HCT116 (cell line): ENCODE results near the gene RNF183. TPM values are rescaled to one million over a fixed set of nuclear protein-coding genes. Genes with fewer than 3 reads are reported as not detected.

Experiments
- ATAC-seq: fragments of 200-7000 bp; cut with Tn5 transposase; 2 replicates; pipeline ENCODE4 v1.9.1; 2020; ENCODE audit warnings: mild to moderate bottlenecking, moderate library complexity
- Bru-seq: library from RNA; stranded (reverse); fragments of 400-500 nt; gene quantifications from one replicate; lab custom pipeline; 2021; lab: Mats Ljungman, UMichigan
- BruChase-seq, 2 experiments: library from RNA; stranded (reverse); fragments of 400-500 nt; gene quantifications; one replicate each; lab custom pipeline; 2021; lab: Mats Ljungman, UMichigan
- BruUV-seq: library from RNA; stranded (reverse); fragments of 400-500 nt; replicated peaks from 2 replicates; lab custom pipeline; 2021; lab: Mats Ljungman, UMichigan
- CTCF ChIA-PET: fragments of 300-600 bp; sonication (Branson Sonifier 250); formaldehyde crosslinking; loops from one replicate; lab custom pipeline; 2021; ENCODE audit warnings: antibody characterized with exemption; lab: Charles Lee
- POLR2A ChIA-PET: fragments of 300-600, 350-600 bp; sonication (Branson Sonifier 250); formaldehyde crosslinking; loops from one replicate; lab custom pipeline; 2021; ENCODE audit warnings: antibody characterized with exemption; lab: Charles Lee
- RAD21 ChIA-PET, 2 experiments: fragments of 300-600 bp; sonication (Branson Sonifier 250); formaldehyde crosslinking; loops; one replicate each; lab custom pipeline; 2023; ENCODE audit warnings: low total read pairs in 2 of 2; ENCODE audit not compliant: uncharacterized antibody in 2 of 2, unreplicated experiment in 2 of 2, low non-redundant PET in 1 of 2; lab: Charles Lee
- DNase-seq: peaks from one replicate; pipeline ENCODE4 v3.0.0-alpha.2; 2010; ENCODE audit warnings: low read depth, low spot score
- H2AFZ ChIP-seq: fragments of 200-600 bp; shearing (Covaris generic), sonication (generic); 2 replicates; pipeline ENCODE4 v1.6.1; 2017; ENCODE audit warnings: low read depth, mixed run types, mixed read lengths, antibody characterized with exemption, low read length; ENCODE audit not compliant: poor library complexity, severe bottlenecking
- H3K27ac ChIP-seq: 2 replicates; pipeline ENCODE4 v1.5.1; 2012; ENCODE audit warnings: low read depth, low read length
- H3K27me3 ChIP-seq: fragments of 200-600 bp; sonication (generic); 2 replicates; pipeline ENCODE4 v1.6.1; 2016; ENCODE audit warnings: mixed run types, low read length, mixed read lengths; ENCODE audit not compliant: insufficient read depth
- H3K36me3 ChIP-seq, 2 experiments: fragments of 200-500 bp in 1 of 2; fragments of 200-600 bp in 1 of 2; sonication (Bioruptor generic) in 1 of 2; sonication (generic) in 1 of 2; 2 replicates each; pipeline versions ENCODE4 v1.5.1 to v1.6.1; 2014 to 2016; ENCODE audit warnings: low read length in 2 of 2, inconsistent platforms in 1 of 2, mixed read lengths in 1 of 2, mixed run types in 1 of 2; ENCODE audit not compliant: insufficient read depth in 2 of 2, control insufficient read depth in 1 of 2
- H3K4me1 ChIP-seq, 2 experiments: fragments of 200-600 bp in 1 of 2; sonication (generic) in 1 of 2; 2 replicates each; pipeline versions ENCODE4 v1.5.1 to v1.6.1; 2012 to 2017; ENCODE audit warnings: low read length in 2 of 2, inconsistent platforms in 1 of 2, mild to moderate bottlenecking in 1 of 2, mixed read lengths in 1 of 2, mixed run types in 1 of 2, moderate library complexity in 1 of 2; ENCODE audit not compliant: insufficient read depth in 2 of 2, control insufficient read depth in 1 of 2
- H3K4me2 ChIP-seq: fragments of 200-600 bp; sonication (generic); 2 replicates; pipeline ENCODE4 v1.6.1; 2017; ENCODE audit warnings: mixed run types, low read length, mixed read lengths
- H3K4me3 ChIP-seq, 2 experiments: fragments of 200-600 bp in 1 of 2; sonication (generic) in 1 of 2; replicated peaks in 1 of 2; 2 replicates each; pipeline ENCODE4 v1.5.1; 2011 to 2016; ENCODE audit warnings: low read length in 2 of 2, control low read depth in 1 of 2, low read depth in 1 of 2, mild to moderate bottlenecking in 1 of 2, mixed read lengths in 1 of 2, mixed run types in 1 of 2
- H3K79me2 ChIP-seq: fragments of 200-600 bp; sonication (generic); 2 replicates; pipeline ENCODE4 v1.6.1; 2017; ENCODE audit warnings: mild to moderate bottlenecking, mixed run types, low read length, moderate library complexity, mixed read lengths; ENCODE audit not compliant: insufficient read depth
- H3K9ac ChIP-seq: fragments of 200-600 bp; sonication (generic); 2 replicates; pipeline ENCODE4 v1.6.1; 2016; ENCODE audit warnings: low read length, mixed read lengths
- H3K9me2 ChIP-seq: fragments of 200-600 bp; sonication (generic), shearing (Covaris generic); 2 replicates; pipeline ENCODE4 v1.6.1; 2017; ENCODE audit warnings: mixed run types, mild to moderate bottlenecking, moderate library complexity; ENCODE audit not compliant: insufficient read depth
- H3K9me3 ChIP-seq, 2 experiments: fragments of 200-500 bp in 1 of 2; fragments of 200-600 bp in 1 of 2; sonication (Bioruptor generic) in 1 of 2; sonication (generic) in 1 of 2; 2 replicates each; pipeline ENCODE4 v1.6.1; 2014 to 2017; ENCODE audit warnings: low read length in 2 of 2, mixed read lengths in 2 of 2, inconsistent platforms in 1 of 2, low read depth in 1 of 2, mild to moderate bottlenecking in 1 of 2, mixed run types in 1 of 2, moderate library complexity in 1 of 2; ENCODE audit not compliant: control insufficient read depth in 1 of 2, insufficient read depth in 1 of 2
- H4K20me1 ChIP-seq: fragments of 200-600 bp; sonication (generic), shearing (Covaris generic); 2 replicates; pipeline ENCODE4 v1.6.1; 2017; ENCODE audit warnings: mixed run types, mild to moderate bottlenecking, moderate library complexity; ENCODE audit not compliant: insufficient read depth
- EGR1 ChIP-seq: IDR thresholded peaks from 2 replicates; pipeline ENCODE4 v1.6.1; 2012; ENCODE audit warnings: low read depth
- ELF1 ChIP-seq: IDR thresholded peaks from 2 replicates; pipeline ENCODE4 v1.6.1; 2012; ENCODE audit warnings: low read depth, borderline replicate concordance
- POLR2A ChIP-seq: IDR thresholded peaks from 2 replicates; pipeline ENCODE4 v1.7.0; 2011; ENCODE audit warnings: borderline replicate concordance; ENCODE audit not compliant: insufficient read depth, insufficient read length; ENCODE audit errors: extremely low read depth
- RAD21 ChIP-seq: IDR thresholded peaks from 2 replicates; pipeline ENCODE4 v1.6.1; 2012; ENCODE audit warnings: low read depth, mild to moderate bottlenecking
- YY1 ChIP-seq: IDR thresholded peaks from 2 replicates; pipeline ENCODE4 v1.6.1; 2011; ENCODE audit warnings: low read length, low read depth, moderate library complexity, mild to moderate bottlenecking; ENCODE audit not compliant: insufficient replicate concordance; ENCODE audit errors: extremely low read depth
- intact Hi-C: fragments of 100-400 bp; cut with micrococcal nuclease; formaldehyde crosslinking; loops from 2 replicates; pipeline ENCODE4 v1.10.0; 2022
- long read RNA-seq: library from polyadenylated mRNA; unstranded; transcript quantifications from one replicate; pipeline ENCODE4 v2.0.0, GENCODE V29; 2021; ENCODE audit not compliant: unreplicated experiment
- polyA plus RNA-seq: library from polyadenylated mRNA; unstranded; fragments of >200 nt; gene quantifications from 2 replicates; pipeline ENCODE4 v1.2.1, GENCODE V29; 2012; ENCODE audit warnings: missing spikeins
- total RNA-seq: library from RNA; stranded (reverse); gene quantifications from one replicate; pipeline ENCODE4 v1.2.1, GENCODE V29; 2021; ENCODE audit not compliant: unreplicated experiment
- TF ChIP-seq, protein P1 (sequence below): IDR thresholded peaks from 2 replicates; pipeline ENCODE4 v1.6.1; 2012
- TF ChIP-seq, protein P2 (sequence below): IDR thresholded peaks from 2 replicates; pipeline ENCODE4 v1.6.1; 2012
- TF ChIP-seq, protein P3 (sequence below): IDR thresholded peaks from 2 replicates; pipeline ENCODE4 v1.6.1; 2011; ENCODE audit warnings: mild to moderate bottlenecking, low read length, moderate library complexity; ENCODE audit not compliant: insufficient replicate concordance; ENCODE audit errors: extremely low read depth

Gene RNF183, protein sequence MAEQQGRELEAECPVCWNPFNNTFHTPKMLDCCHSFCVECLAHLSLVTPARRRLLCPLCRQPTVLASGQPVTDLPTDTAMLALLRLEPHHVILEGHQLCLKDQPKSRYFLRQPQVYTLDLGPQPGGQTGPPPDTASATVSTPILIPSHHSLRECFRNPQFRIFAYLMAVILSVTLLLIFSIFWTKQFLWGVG
- 0.12 TPM for total RNA-seq
- polyA plus RNA-seq = 0.17 and 0.41 TPM in 2 replicates
- Bru-seq, nascent RNA = percentile 20 among the genes with signal in this experiment
- percentile 14 among the genes with signal in this experiment for BruChase-seq, experiment 1, labeled RNA remaining after a 6-hour chase
- BruChase-seq, experiment 2, labeled RNA remaining after a 2-hour chase = percentile 32 among the genes with signal in this experiment
- long read RNA-seq = 0 reads

DNA sequence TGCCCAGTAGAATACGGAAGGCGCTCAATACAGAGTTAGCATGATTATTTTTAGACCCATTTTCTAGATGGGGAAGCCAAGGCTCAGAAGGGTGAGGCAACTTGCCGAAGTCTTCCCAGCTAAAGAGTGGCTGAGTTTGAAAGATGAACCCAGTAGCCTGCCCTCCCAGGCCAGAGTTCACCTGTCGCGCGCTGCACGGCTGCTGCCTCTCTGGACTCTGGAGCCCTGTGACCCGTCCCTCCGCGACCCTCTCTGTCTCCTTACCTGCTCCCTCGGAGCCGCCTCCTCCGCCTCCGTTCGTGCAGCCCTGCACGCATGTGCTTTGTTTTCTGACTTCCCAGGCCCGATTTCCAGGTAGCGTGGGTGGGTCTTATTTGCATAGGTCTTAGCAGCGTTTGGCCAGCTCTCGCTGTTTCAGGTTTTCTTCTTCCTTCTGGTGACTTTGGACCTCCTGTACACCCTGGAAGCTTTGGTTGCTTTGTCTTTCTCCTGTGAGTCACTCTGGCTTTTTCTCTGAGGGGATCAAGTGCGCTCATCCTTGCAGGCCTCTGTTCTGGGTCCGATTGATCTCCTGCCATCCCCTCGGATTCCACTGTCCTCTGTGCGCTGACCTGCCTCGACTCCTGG is at the start of gene RNF183:
Gene RNF183 (minus strand): TSS at position 585 of the 627 bp plus-strand sequence. CDS start 5,192 bp downstream, outside the sequence.
- no peaks in the 10 kb centered on the region for H3K9me3 ChIP-seq
- CTCF ChIA-PET = no interaction called here
- no TSS peak for BruUV-seq
- H2AFZ ChIP-seq = no peak within 1 kb of the TSS
- H3K9ac ChIP-seq = no peak within 1 kb of the TSS
- no peaks in the 10 kb centered on the region for H3K4me1 ChIP-seq
- H3K79me2 ChIP-seq = no peaks in the 10 kb centered on the region
- RAD21 ChIA-PET = no interaction called here
- H3K9me2 ChIP-seq = no peaks in the 10 kb centered on the region
- intact Hi-C loops = loop anchor here (10.0 kb wide), 1 partner anchor 352 kb away; no protein-coding TSS in a partner anchor
- no peak within 1 kb of the TSS for H3K4me2 ChIP-seq
- POLR2A ChIA-PET = no interaction called here
- no peak for TF ChIP-seq EGR1
- TF ChIP-seq, protein P1, sequence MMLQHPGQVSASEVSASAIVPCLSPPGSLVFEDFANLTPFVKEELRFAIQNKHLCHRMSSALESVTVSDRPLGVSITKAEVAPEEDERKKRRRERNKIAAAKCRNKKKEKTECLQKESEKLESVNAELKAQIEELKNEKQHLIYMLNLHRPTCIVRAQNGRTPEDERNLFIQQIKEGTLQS = no peak
- no peak for TF ChIP-seq RAD21
- TF ChIP-seq, protein P2, sequence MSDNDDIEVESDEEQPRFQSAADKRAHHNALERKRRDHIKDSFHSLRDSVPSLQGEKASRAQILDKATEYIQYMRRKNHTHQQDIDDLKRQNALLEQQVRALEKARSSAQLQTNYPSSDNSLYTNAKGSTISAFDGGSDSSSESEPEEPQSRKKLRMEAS = no peak
- TF ChIP-seq ELF1 = no peak
- TF ChIP-seq, protein P3, sequence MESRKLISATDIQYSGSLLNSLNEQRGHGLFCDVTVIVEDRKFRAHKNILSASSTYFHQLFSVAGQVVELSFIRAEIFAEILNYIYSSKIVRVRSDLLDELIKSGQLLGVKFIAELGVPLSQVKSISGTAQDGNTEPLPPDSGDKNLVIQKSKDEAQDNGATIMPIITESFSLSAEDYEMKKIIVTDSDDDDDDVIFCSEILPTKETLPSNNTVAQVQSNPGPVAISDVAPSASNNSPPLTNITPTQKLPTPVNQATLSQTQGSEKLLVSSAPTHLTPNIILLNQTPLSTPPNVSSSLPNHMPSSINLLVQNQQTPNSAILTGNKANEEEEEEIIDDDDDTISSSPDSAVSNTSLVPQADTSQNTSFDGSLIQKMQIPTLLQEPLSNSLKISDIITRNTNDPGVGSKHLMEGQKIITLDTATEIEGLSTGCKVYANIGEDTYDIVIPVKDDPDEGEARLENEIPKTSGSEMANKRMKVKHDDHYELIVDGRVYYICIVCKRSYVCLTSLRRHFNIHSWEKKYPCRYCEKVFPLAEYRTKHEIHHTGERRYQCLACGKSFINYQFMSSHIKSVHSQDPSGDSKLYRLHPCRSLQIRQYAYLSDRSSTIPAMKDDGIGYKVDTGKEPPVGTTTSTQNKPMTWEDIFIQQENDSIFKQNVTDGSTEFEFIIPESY = no peak
- no peak for TF ChIP-seq POLR2A
- TF ChIP-seq YY1 = no peak
- TF ChIP-seq, all 23 proteins: peak for 0
- H3K27me3 ChIP-seq = 0 out of 2 replicates have a peak, but pooled peaks cover 6% of the 10 kb centered on the region
- no peak for ATAC-seq
- H3K27ac ChIP-seq = no peak within 1 kb of the TSS
- no peak within 1 kb of the TSS for H3K4me3 ChIP-seq
- DNase-seq = no peak
- no peaks in the 10 kb centered on the region for H3K36me3 ChIP-seq
- no peaks in the 10 kb centered on the region for H4K20me1 ChIP-seq
